ENCODE measurements around the gene SEMA5A.

GRCh38 chr5:9547122-9547947 lies 1.5 kb upstream of the SEMA5A start:
- TF ChIP-seq ZNF830 (tag by site-specific recombination; IDR thresholded peaks at IDR 0.05; ENCODE audit: low read depth), result no peak
- TF ChIP-seq CTCF (tag by site-specific recombination; IDR thresholded peaks at IDR 0.05), result no peak
- TF ChIP-seq TSHZ1 (tag by site-specific recombination; IDR thresholded peaks at IDR 0.05; ENCODE audit: borderline replicate concordance), result no peak
- no peak for TF ChIP-seq YY1 (tag by site-specific recombination; IDR thresholded peaks at IDR 0.05)
- no peak for TF ChIP-seq REST (tag by site-specific recombination; IDR thresholded peaks at IDR 0.05)
- no peak for TF ChIP-seq ZNF777 (tag by site-specific recombination; IDR thresholded peaks at IDR 0.05; ENCODE audit: borderline replicate concordance)
- TF ChIP-seq ZNF423 (tag by site-specific recombination; IDR thresholded peaks at IDR 0.05), result no peak
- no peak for TF ChIP-seq ZIC2 (tag by site-specific recombination; IDR thresholded peaks at IDR 0.05)
- TF ChIP-seq ZSCAN16 (tag by site-specific recombination; IDR thresholded peaks at IDR 0.05), result no peak
- no peak for TF ChIP-seq ZNF138 (tag by site-specific recombination; IDR thresholded peaks at IDR 0.05; ENCODE audit: borderline replicate concordance)
- no peak for TF ChIP-seq SETDB1 (IDR thresholded peaks at IDR 0.05; ENCODE audit: insufficient read length, low read length)
- no peak for TF ChIP-seq GLI4 (tag by site-specific recombination; IDR thresholded peaks at IDR 0.05)
